H1 (cell line): ENCODE data around the gene LHFPL2. TPM values are rescaled to one million over a fixed set of nuclear protein-coding genes. Genes with fewer than 3 reads are reported as not detected.

Source experiments
- HDAC2 ChIP-seq, 2 experiments: fragments of 300-600 bp in 1 of 2; sonication (generic) in 1 of 2; IDR thresholded peaks; 2 replicates each; pipeline ENCODE4 v1.6.1; 2011 to 2012; ENCODE audit warnings: low read depth in 2 of 2, low read length in 2 of 2, mild to moderate bottlenecking in 2 of 2, moderate library complexity in 2 of 2, borderline replicate concordance in 1 of 2, inconsistent platforms in 1 of 2
- RXRA ChIP-seq: IDR thresholded peaks from 2 replicates; pipeline ENCODE4 v1.6.1; 2011; ENCODE audit warnings: low read depth, mild to moderate bottlenecking, low read length, moderate library complexity; ENCODE audit not compliant: insufficient read depth
- polyA plus RNA-seq, 7 experiments: library from polyadenylated mRNA; depleted of rRNA in 3 of 7; stranded (reverse) in 5 of 7; unstranded in 2 of 7; fragments of >200 nt in 5 of 7; fragments of 200-250 nt in 2 of 7; gene quantifications; 1 replicate in 5 of 7; 2 replicates in 1 of 7; 4 replicates in 1 of 7; pipeline versions ENCODE4 v1.2.1 to v1.2.3, GENCODE V29; 2011 to 2013; ENCODE audit warnings: missing spikeins in 2 of 7, mixed read lengths in 2 of 7
- total RNA-seq: library from RNA; stranded (reverse); fragmentation: NEBNext Ultra II Directional; extraction: Animal tissue kit (Norgen Biotek cat#: 25700); gene quantifications from 2 replicates; pipeline ENCODE4 v1.2.1, GENCODE V29; 2021

Gene LHFPL2
- total and polyA plus RNA-seq, 2 of the 8 experiments (the other 6 are each of a cell fraction or from before 2014, with no cell fraction given), result 9.6 to 43.0 TPM

DNA sequence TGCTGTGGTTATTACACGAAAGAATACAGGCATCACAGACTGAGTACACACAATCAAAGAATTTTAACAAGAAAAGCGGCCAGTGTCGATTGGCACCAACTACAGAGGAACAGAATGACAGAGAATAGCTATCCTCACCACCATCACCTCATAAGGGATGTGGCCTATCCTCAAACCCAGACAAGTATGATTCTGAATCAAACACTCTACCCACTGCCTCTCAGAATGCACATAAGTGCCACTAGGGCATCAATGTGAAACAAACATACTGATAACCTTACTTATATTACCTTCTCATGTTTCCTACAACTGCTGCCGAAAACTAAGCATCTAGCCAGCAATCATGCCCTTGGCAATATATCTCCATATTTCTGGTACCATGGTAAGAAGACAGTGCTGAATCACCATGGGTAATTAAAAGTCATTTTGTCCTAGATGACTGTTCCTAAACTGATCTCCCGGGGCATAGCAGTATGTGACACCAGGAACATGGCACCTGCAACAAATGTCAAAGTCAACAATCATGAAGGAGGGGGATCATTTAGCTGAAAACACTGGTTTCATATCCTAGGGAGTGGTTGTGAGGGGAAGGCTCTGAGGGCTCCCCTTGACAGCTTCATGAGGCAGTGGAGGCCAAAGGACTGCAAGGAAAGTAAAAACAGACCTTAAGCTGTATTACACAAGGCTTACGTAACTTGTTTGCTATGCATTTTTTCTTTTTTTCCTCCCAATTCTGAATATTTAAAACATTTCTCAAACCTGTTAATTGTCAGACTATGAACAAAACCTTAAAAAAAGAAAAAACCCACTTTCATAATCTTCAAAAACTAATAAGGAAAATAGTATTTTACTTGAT lies 88.3 kb downstream of the LHFPL2 start (continued):
- TF ChIP-seq RXRA (no peak), HDAC2 (IDR thresholded peaks at IDR 0.05; ENCODE audit: borderline replicate concordance in 1 of 2, low read depth in 2 of 2, low read length in 2 of 2) (no peak)
